Muscle layer of duodenum (tissue), 2 donors: ENCODE results near the gene KLHL10.

Experiments
- H3K27ac ChIP-seq: one replicate; pipeline ENCODE4 v1.7.0; 2013; ENCODE audit warnings: mild to moderate bottlenecking, low read length
- H3K27me3 ChIP-seq: one replicate; pipeline ENCODE4 v1.7.0; 2013; ENCODE audit warnings: low read depth, mild to moderate bottlenecking, control low read depth, low read length
- H3K36me3 ChIP-seq, 2 donors: one replicate each; pipeline ENCODE4 v1.7.0; 2013; ENCODE audit warnings: low read length in 2 of 2, control low read depth in 1 of 2, mild to moderate bottlenecking in 1 of 2; ENCODE audit not compliant: insufficient read depth in 2 of 2, control insufficient read depth in 1 of 2
- H3K4me1 ChIP-seq, 2 donors: one replicate each; pipeline ENCODE4 v1.7.0; 2013; ENCODE audit warnings: low read length in 2 of 2, mild to moderate bottlenecking in 2 of 2, control low read depth in 1 of 2, moderate library complexity in 1 of 2; ENCODE audit not compliant: insufficient read depth in 2 of 2, control insufficient read depth in 1 of 2
- H3K4me3 ChIP-seq, 2 donors: one replicate each; pipeline ENCODE4 v1.7.0; 2013; ENCODE audit warnings: low read length in 2 of 2, low read depth in 1 of 2, mild to moderate bottlenecking in 1 of 2
- H3K9me3 ChIP-seq, 2 donors: one replicate each; pipeline ENCODE4 v1.7.0; 2013; ENCODE audit warnings: low read length in 2 of 2, control low read depth in 1 of 2, mild to moderate bottlenecking in 1 of 2; ENCODE audit not compliant: control insufficient read depth in 1 of 2
- donor health status: healthy.

Gene KLHL10

GRCh38 chr17:41803049-41804020, 34.3 kb upstream of the KLHL10 start:
- H3K27me3 ChIP-seq, result no peaks in the 10 kb centered on the region
- H3K4me1 ChIP-seq, result peaks cover 7 to 10% of the 10 kb centered on the region in 2 donors
- H3K27ac ChIP-seq, result no peak overlapping the region
- H3K9me3 ChIP-seq, result no peaks in the 10 kb centered on the region
- H3K4me3 ChIP-seq, result no peak overlapping the region
- peaks cover 0 to 18% of the 10 kb centered on the region in 2 donors for H3K36me3 ChIP-seq

GRCh38 chr17:41806685-41807445, 30.8 kb upstream of the KLHL10 start:
- Histone ChIP-seq H3K27me3 (no peaks in the 10 kb centered on the region), H3K36me3 (peaks cover 0 to 18% of the 10 kb centered on the region in 2 donors), H3K4me3 (no peak overlapping the region), H3K9me3 (no peaks in the 10 kb centered on the region), H3K4me1 (peaks cover 0 to 18% of the 10 kb centered on the region in 2 donors), H3K27ac (no peak overlapping the region)

- Histone ChIP-seq H3K4me3 (peak overlapping the region; percentile 81 to 90), H3K4me1 (peaks cover 0 to 31% of the 10 kb centered on the region in 2 donors), H3K9me3 (no peaks in the 10 kb centered on the region), H3K27me3 (peaks cover 4% of the 10 kb centered on the region), H3K36me3 (peaks cover 0 to 15% of the 10 kb centered on the region in 2 donors), H3K27ac (no peak overlapping the region)
Observed at GRCh38 chr17:41810659-41811548, 26.7 kb upstream of the KLHL10 start.

DNA sequence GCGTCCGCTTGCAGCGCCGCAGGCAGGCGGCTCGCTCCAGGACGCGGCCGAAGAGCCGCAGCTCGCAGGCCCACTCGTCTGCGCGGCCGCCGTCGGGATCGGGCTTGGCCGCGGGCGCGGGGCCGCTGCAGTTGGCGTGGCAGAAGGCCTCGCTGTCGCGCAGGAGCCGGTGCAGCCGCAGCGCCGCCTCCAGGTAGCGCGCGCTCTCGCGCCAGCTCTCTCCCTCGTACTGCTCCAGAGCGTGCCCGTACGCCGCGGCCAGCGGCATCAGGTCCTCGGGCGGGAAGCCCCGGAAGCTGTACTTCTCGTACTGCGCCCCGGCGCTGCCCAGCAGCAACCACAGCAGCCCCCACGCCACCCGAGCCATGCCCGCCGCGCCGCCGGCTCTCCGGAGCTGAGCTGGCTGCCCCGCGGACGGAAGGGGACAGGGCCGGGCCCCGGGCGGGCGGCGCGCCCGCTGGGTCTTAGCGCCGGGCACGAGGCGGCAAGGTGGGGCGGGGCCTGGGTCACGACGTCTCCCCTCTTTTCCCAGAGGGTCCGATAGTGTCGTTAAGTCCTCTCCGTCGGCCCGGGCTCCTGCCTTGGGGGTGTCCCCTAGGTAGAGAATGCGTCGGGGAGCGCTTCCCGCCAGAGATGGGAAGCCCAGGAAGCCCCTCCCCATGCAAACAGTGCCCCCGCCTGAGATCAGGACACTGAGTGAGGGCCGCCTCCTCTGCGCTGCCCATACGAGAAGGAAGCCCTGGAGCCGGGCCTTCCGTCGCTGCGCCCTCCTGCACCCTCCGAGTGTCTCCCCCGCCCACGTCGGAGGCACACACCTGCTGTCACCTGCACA, 25.9 kb upstream of the KLHL10 start, which contains the start of gene P3H4:
Gene P3H4, minus strand, starts transcription at position 401 of the 832 bp plus-strand sequence. Its CDS starts 34 bp downstream, at position 367.
- H3K36me3 ChIP-seq, result peaks cover 0 to 9% of the 10 kb centered on the region in 2 donors
- no peak within 1 kb of the TSS for H3K27ac ChIP-seq
- no peaks in the 10 kb centered on the region for H3K9me3 ChIP-seq
- peak within 1 kb of the TSS; percentile 81 to 90 for H3K4me3 ChIP-seq
- peaks cover 4% of the 10 kb centered on the region for H3K27me3 ChIP-seq
- peaks cover 0 to 31% of the 10 kb centered on the region in 2 donors for H3K4me1 ChIP-seq

- peaks cover 0 to 4% of the 10 kb centered on the region in 2 donors for H3K36me3 ChIP-seq
- peaks cover 4% of the 10 kb centered on the region for H3K27me3 ChIP-seq
- peak within 1 kb of the TSS; percentile 51 for H3K27ac ChIP-seq
- H3K9me3 ChIP-seq, result no peaks in the 10 kb centered on the region
- peak within 1 kb of the TSS; percentile 81 to 90 for H3K4me3 ChIP-seq
- peaks cover 0 to 31% of the 10 kb centered on the region in 2 donors for H3K4me1 ChIP-seq
Observed at GRCh38 chr17:41812381-41813151, 25.1 kb upstream of the KLHL10 start, which contains the start of gene FKBP10. Gene FKBP10 (plus strand): TSS chr17:41813004. CDS start chr17:41813035, 31 bp downstream.

DNA sequence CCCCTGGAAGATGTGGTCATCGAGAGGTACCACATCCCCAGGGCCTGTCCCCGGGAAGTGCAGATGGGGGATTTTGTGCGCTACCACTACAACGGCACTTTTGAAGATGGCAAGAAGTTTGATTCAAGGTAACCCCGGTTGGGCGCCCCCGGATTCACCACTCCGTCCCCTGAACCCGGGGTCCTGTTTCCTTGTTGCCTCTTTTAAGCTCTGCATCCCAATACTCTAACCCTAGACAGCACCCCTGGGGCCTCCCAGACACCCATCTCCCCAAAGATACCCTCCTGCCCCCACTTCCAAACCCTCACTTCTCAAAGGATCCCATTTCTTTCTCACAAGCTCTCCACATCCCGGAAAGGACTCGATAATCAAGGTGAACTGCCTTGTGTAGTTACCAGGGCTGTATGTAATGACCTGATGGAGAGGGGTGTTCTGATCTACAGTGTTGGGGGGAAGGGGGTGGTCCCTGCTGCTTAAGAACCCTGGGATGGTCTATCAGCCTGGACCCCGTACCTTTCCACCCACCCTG, 24.4 kb upstream of the KLHL10 start:
- H3K36me3 ChIP-seq, result peaks cover 0 to 5% of the 10 kb centered on the region in 2 donors
- H3K27ac ChIP-seq, result peak overlapping the region; percentile 51
- H3K9me3 ChIP-seq, result no peaks in the 10 kb centered on the region
- H3K4me1 ChIP-seq, result peaks cover 0 to 31% of the 10 kb centered on the region in 2 donors
- peak overlapping the region; percentile 60 to 90 for H3K4me3 ChIP-seq
- H3K27me3 ChIP-seq, result peaks cover 4% of the 10 kb centered on the region

DNA sequence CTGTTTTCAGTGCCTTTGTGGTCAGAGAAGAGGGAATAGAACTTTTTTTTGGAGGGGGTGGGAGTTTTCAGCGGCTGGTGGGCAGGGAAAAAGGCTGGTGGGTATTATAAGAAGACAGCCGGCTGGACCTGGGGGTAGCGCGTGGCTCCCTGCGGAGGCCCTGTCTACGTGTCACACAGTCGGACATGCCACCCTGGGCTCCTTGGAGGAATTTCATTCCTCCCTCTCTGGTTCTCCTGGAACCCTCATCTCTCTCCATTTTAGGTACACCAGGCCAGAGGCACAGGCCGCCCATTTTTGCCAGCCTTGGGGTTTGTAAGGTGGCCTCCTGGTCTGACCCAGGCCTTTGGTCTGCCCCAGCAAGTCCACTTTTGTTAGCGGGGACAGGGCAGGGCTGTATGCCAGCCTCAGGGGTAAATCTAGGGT, 23.9 kb upstream of the KLHL10 start:
- Histone ChIP-seq H3K4me3 (peak overlapping the region; percentile 60 to 90), H3K4me1 (peaks cover 0 to 31% of the 10 kb centered on the region in 2 donors), H3K27ac (no peak overlapping the region)

GRCh38 chr17:41814195-41814594, 23.4 kb upstream of the KLHL10 start:
- Histone ChIP-seq H3K9me3 (no peaks in the 10 kb centered on the region), H3K27me3 (peaks cover 4% of the 10 kb centered on the region), H3K4me3 (no peak overlapping the region), H3K27ac (no peak overlapping the region), H3K36me3 (peaks cover 0 to 6% of the 10 kb centered on the region in 2 donors), H3K4me1 (peaks cover 0 to 31% of the 10 kb centered on the region in 2 donors)

More for the DNA sequence above, 23.9 kb upstream of the KLHL10 start:
- Histone ChIP-seq H3K36me3 (peaks cover 0 to 6% of the 10 kb centered on the region in 2 donors), H3K27me3 (peaks cover 4% of the 10 kb centered on the region), H3K9me3 (no peaks in the 10 kb centered on the region)

DNA sequence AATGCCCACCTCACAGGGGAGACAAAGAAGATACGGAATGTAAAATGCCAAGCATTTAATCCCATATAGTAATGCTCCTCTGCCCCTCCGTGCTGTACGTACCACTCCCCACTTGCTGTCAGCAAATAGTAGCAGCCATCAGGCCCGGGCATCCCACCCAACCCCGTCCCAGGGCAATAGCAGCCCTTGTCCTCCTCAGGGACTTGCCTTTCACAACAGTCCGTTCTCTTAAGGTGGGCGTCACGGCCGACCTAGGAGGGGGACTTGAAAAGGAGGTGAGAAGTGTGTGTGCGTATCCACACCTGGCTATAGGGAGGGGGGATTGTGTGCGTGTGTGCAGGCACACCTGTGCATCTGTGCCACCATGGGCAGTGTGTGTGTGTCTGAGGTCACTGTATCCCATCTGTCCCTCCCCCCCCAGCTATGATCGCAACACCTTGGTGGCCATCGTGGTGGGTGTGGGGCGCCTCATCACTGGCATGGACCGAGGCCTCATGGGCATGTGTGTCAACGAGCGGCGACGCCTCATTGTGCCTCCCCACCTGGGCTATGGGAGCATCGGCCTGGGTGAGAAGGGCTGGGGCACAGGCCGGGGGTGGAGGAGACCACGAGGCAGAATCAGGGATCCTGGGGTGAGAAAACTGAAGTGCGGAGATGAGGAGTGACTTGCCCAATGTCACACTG, 20.8 kb upstream of the KLHL10 start:
- no peak overlapping the region for H3K27ac ChIP-seq
- H3K4me3 ChIP-seq, result no peak overlapping the region
- H3K4me1 ChIP-seq, result peaks cover 0 to 14% of the 10 kb centered on the region in 2 donors
- no peaks in the 10 kb centered on the region for H3K9me3 ChIP-seq
- H3K36me3 ChIP-seq, result peaks cover 0 to 6% of the 10 kb centered on the region in 2 donors
- peaks cover 4% of the 10 kb centered on the region for H3K27me3 ChIP-seq
